Right cardiac atrium (tissue), 5 donors: ENCODE measurements around the gene SREK1. TPM values are rescaled to one million over a fixed set of nuclear protein-coding genes. Genes with fewer than 3 reads are reported as not detected.
A peak's percentile ranks its signal among the peaks of the same experiment; 100 is the strongest.

ENCODE experiments used
- ATAC-seq, 2 donors: fragments of 200-7000 bp; cut with Tn5 transposase; one replicate each; pipeline versions ENCODE4 v1.8.0 to v1.9.1; 2020; ENCODE audit warnings: moderate library complexity in 2 of 2, mild to moderate bottlenecking in 1 of 2
- DNase-seq, 3 donors: peaks; one replicate each; pipeline ENCODE4 v3.0.0-alpha.2; 2020
- H3K27ac ChIP-seq: one replicate; pipeline ENCODE4 v1.5.1; 2013; ENCODE audit warnings: mild to moderate bottlenecking, low read length, control low read depth, moderate library complexity
- H3K27me3 ChIP-seq: one replicate; pipeline ENCODE4 v1.6.1; 2013; ENCODE audit not compliant: control insufficient read depth, insufficient read depth
- H3K4me1 ChIP-seq: one replicate; pipeline ENCODE4 v1.6.1; 2013; ENCODE audit warnings: low read length; ENCODE audit not compliant: control insufficient read depth, insufficient read depth
- H3K4me3 ChIP-seq: one replicate; pipeline ENCODE4 v1.5.1; 2013; ENCODE audit warnings: low read length, control low read depth
- H3K9me3 ChIP-seq: one replicate; pipeline ENCODE4 v1.6.1; 2013; ENCODE audit warnings: low read length; ENCODE audit not compliant: control insufficient read depth
- WGBS: extraction: QIAGEN DNeasy Blood & Tissue Kit; methylation state at CpG from one replicate; pipeline ENCODE4 v1.1.7; 2013; 5-methylcytosine and 5-hydroxymethylcytosine counted together
- intact Hi-C, 4 donors: fragments of 100-400 bp; cut with DNase I; formaldehyde crosslinking; loops; one replicate each; pipeline versions ENCODE4 v1.11.0 to v1.14.0; 2022 to 2023
- polyA plus RNA-seq: library from polyadenylated mRNA; stranded (reverse); fragments of 200-250 nt; gene quantifications from one replicate; pipeline ENCODE4 v1.2.3, GENCODE V29; 2013
- total RNA-seq, 4 donors: library from RNA; stranded (reverse); fragmentation: NEBNext Ultra II Directional; extraction: Animal tissue kit (Norgen Biotek cat#: 25700); gene quantifications; one replicate each; pipeline ENCODE4 v1.2.1, GENCODE V29; 2021
- donor health status: healthy with polysubstance abuse.
- donor health status: DM: no; HTN: yes; CAD: no.
- donor health status: DM: no; HTN: no; CAD: no.
- donor health status: DM: no; HTN: yes; CAD: no; lungs with severe emphysema.
- donor health status: DM: yes; HTN: yes; CAD: no.

Gene SREK1
- total and polyA plus RNA-seq, 5 donors, result 23.2 to 42.6 (median 32.5) TPM

DNA sequence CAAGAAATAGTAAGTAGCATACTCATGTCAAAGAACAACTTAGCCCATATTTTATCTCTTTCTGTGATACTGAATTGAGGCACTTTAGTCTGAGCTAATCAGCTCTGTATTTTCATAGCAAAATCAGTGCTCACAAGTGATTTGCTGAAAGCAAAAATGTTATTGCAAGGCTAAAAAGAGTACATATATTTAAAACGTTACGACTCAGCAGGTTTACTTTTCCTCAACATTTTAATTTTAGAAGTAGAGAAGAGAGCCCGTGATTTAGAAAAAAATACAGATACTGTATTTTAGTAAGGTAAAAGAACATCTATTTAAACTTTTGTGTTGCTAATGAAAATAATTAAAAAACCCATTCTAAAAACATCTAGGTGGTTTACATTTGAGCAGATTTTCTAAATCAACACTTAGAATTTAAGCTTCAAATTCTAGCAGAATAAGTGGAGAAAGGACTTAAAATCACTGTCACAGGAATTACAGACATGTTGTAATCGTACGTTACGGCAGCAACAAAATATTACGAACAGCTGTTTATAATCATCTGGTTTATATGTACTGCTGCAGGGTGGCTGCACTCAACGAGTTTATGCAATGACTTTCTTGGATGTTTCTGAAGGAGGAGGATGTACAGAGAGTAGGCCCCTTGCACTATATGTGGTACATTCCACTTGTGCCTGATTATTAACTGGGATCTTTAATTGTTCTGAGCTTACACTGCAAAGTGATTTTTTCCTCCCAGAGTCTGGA is 20.1 kb downstream of the SREK1 start:
- no peaks in the 10 kb centered on the region for H3K27me3 ChIP-seq
- no peak overlapping the region for H3K4me3 ChIP-seq
- no peak overlapping the region for H3K27ac ChIP-seq
- no peak for ATAC-seq
- no peaks in the 10 kb centered on the region for H3K4me1 ChIP-seq
- no peaks in the 10 kb centered on the region for H3K9me3 ChIP-seq
- no peak for DNase-seq
- intact Hi-C loops, result no loop called here
- 74% methylated on average over 8 of the region's 8 CpGs for WGBS

DNA sequence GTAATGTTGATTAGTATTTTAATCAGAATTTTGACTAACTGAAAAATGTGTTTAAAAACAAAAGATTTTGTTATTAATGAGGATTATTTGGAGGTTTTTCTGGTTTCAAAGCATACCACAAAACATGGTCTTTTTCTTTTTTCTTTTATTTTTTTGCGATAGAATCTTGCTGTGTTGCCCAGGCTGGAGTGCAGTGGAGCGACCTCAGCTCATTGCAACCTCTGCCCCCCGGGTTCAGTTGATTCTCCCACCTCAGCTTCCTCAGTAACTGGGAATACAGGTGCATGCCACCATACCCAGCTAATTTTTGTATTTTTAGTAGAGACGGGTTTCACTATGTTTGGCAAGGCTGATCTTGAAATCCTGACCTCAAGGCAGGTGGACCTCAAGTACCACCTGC is 24.1 kb downstream of the SREK1 start:
- WGBS, result 94% methylated on average over 4 of the region's 4 CpGs
- intact Hi-C loops, result no loop called here
- Histone ChIP-seq H3K9me3 (no peaks in the 10 kb centered on the region), H3K4me1 (no peaks in the 10 kb centered on the region), H3K27me3 (no peaks in the 10 kb centered on the region), H3K4me3 (no peak overlapping the region), H3K27ac (no peak overlapping the region)
- ATAC-seq, result no peak
- DNase-seq, result no peak

DNA sequence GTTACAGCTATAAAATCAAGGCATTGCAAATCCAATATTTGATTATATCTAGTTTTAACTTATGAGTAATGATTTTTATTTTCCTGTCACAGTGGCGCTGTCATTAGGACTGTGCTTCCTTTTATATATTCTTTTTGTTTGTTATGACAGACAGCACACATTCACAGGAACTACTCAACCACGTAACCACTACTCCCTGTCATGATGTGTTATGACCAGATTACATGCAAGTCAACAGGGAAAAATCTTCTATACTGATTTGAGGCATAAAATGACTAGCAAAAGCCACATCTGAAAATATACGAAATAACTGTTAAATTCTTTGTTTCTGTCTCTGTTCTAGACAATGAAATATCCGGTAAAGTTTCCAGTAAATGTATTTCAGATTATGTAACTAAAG is 25.4 kb downstream of the SREK1 start:
- no peak overlapping the region for H3K27ac ChIP-seq
- H3K27me3 ChIP-seq, result no peaks in the 10 kb centered on the region
- no peaks in the 10 kb centered on the region for H3K9me3 ChIP-seq
- WGBS, result 89% methylated on average over 4 of the region's 4 CpGs
- DNase-seq (no peak), ATAC-seq (no peak)
- no peaks in the 10 kb centered on the region for H3K4me1 ChIP-seq
- intact Hi-C loops, result no loop called here
- H3K4me3 ChIP-seq, result no peak overlapping the region

- intact Hi-C loops, result loop anchor here in 1 of 4 donors (10.0 kb wide), 1 partner anchor 604 kb away; no protein-coding TSS in a partner anchor
- DNase-seq (no peak), ATAC-seq (no peak)
- Histone ChIP-seq H3K27ac (no peak overlapping the region), H3K4me1 (no peaks in the 10 kb centered on the region), H3K9me3 (no peaks in the 10 kb centered on the region), H3K4me3 (no peak overlapping the region), H3K27me3 (no peaks in the 10 kb centered on the region)
- 90% methylated on average over 10 of the region's 10 CpGs for WGBS
These were observed 26.3 kb downstream of the SREK1 start for GRCh38 chr5:66170195-66170919.

GRCh38 chr5:66171349-66172344 is 27.5 kb downstream of the SREK1 start:
- no peak overlapping the region for H3K4me3 ChIP-seq
- H3K9me3 ChIP-seq, result no peaks in the 10 kb centered on the region
- intact Hi-C loops, result loop anchor here in 1 of 4 donors (10.0 kb wide), 1 partner anchor 603 kb away; no protein-coding TSS in a partner anchor
- DNase-seq (peak in 1 of 3 donors; percentile 49), ATAC-seq (peak; percentile 50 to 56)
- no peak overlapping the region for H3K27ac ChIP-seq
- H3K4me1 ChIP-seq, result no peaks in the 10 kb centered on the region
- no peaks in the 10 kb centered on the region for H3K27me3 ChIP-seq
- 55% methylated on average over 6 of the region's 6 CpGs for WGBS

DNA sequence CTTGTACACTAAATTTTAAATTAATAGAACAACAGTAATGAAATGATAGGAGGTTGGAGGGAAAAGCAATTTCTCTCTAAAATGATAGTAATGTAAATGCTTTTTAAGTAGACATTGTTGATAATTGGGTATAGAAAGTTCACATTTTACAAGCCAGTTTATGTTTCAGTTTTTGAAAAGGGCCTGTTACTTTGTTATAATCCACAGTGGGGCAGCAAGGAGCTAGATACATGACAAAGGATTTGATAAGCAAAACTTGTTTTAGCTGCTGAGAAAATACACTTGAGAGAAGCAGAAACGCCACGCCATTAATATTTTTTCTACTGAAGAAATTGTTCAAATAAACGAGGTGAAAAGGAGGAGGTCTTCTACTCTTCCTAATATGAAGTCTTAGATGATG is 30.2 kb downstream of the SREK1 start:
- Histone ChIP-seq H3K9me3 (no peaks in the 10 kb centered on the region), H3K4me1 (no peaks in the 10 kb centered on the region), H3K4me3 (no peak overlapping the region), H3K27ac (no peak overlapping the region), H3K27me3 (no peaks in the 10 kb centered on the region)
- DNase-seq (no peak), ATAC-seq (no peak)
- 27% methylated on average over 3 of the region's 3 CpGs for WGBS
- intact Hi-C loops, result loop anchor here in 1 of 4 donors (10.0 kb wide), 1 partner anchor 600 kb away; no protein-coding TSS in a partner anchor

DNA sequence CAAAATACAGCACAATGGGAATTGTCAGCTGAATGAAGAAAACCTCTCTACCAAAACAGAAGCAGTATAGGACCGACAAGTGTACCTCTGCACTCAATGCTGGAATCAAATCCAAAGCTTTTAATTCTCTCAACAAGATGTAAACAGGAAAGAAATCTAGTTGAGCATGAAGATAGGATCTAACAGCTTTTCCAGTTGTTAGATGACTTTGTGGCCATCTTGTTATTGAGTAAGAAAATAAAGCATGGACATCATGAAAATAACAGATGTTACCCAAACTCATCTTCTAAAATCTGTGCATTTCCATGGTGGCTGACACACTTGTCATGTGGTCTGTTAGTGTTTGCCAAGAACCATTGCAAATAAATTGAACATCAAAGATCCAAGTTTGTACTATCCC is 34.7 kb downstream of the SREK1 start:
- ATAC-seq (no peak), DNase-seq (no peak)
- Histone ChIP-seq H3K4me1 (no peaks in the 10 kb centered on the region), H3K27ac (no peak overlapping the region), H3K27me3 (no peaks in the 10 kb centered on the region), H3K4me3 (no peak overlapping the region), H3K9me3 (no peaks in the 10 kb centered on the region)
- 70% methylated on average over 1 of the region's 1 CpG for WGBS
- intact Hi-C loops, result loop anchor here in 1 of 4 donors (10.0 kb wide), 1 partner anchor 596 kb away; no protein-coding TSS in a partner anchor

DNA sequence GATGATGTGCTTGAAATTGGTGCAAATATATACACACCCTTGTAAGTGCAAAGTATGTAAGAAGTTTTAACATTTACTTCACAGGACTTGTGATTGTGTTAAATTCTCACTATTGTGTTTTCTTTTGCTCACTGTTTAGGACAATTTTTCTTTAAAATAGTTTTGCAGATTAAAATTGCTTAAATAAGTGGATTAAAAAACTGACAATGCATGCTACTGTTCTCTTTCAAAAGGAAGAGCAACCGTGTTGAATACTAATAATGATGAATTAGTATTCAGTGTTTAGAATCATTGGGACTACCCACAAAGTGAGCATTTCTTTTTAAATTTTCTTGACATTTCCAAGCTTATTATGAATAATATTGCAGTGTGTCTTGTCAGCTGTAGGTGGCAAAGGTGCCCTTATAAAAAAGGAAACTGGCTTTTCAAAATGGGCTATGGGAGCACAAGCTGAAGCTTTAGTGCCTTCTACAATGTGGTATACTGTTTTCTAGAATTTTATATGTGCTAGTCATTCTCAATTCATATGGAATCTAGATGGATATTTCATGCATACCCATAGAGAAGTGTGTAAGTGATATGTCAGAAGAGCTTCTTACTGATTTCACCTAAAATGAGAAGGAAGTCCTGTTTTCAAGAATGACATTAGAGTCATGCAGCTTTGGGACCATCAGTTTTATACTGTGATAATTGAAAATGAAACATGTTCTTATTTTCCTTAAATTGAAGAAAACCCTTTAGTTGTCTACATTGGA is 35.4 kb downstream of the SREK1 start:
- DNase-seq (no peak), ATAC-seq (no peak)
- Histone ChIP-seq H3K27me3 (no peaks in the 10 kb centered on the region), H3K4me1 (no peaks in the 10 kb centered on the region), H3K4me3 (no peak overlapping the region), H3K27ac (no peak overlapping the region), H3K9me3 (no peaks in the 10 kb centered on the region)
- intact Hi-C loops, result loop anchor here in 1 of 4 donors (10.0 kb wide), 1 partner anchor 595 kb away; no protein-coding TSS in a partner anchor
- WGBS, result 80% methylated on average over 1 of the region's 1 CpG

GRCh38 chr5:66180282-66181155 is 36.4 kb downstream of the SREK1 start:
- Histone ChIP-seq H3K27me3 (no peaks in the 10 kb centered on the region), H3K4me1 (no peaks in the 10 kb centered on the region), H3K9me3 (no peaks in the 10 kb centered on the region), H3K4me3 (no peak overlapping the region), H3K27ac (no peak overlapping the region)
- 92% methylated on average over 3 of the region's 3 CpGs for WGBS
- ATAC-seq (no peak), DNase-seq (no peak)
- intact Hi-C loops, result no loop called here
